ENCODE data around the gene DNASE2. TPM values are rescaled to one million over a fixed set of nuclear protein-coding genes. Genes with fewer than 3 reads are reported as not detected.
"Not testable (repeated sequence)": the region's sequence is repeated elsewhere in the genome, so short reads cannot be mapped to it uniquely, and the experiment has no call there.

The DNASE2 gene
- total and polyA plus RNA-seq, 2 donors: 10.6 to 58.9 TPM

DNA sequence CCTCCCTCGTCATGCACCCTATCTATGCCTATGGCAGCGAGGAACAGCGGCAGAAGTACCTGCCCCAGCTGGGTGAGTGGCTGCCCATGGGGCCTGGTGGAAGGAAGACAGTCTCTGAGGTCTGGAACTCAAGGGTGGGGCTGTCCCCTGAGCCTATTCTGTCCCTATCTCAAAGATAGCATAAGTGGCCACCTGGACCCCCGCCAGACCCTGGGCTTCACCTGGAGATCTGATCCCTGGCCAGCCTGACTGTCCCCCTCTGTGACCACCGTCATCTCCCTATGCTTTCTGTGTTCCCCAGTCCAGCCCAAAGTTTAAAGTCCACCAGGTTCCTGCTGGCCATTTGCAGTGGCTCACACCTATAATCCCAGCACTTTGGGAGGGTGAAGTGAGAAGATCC lies 12.3 kb upstream of the DNASE2 start:
- 90% methylated on average over 5 of the region's 5 CpGs for WGBS
- Histone ChIP-seq H3K36me3 (ENCODE audit: insufficient read depth) (no peaks in the 10 kb centered on the region), H3K27ac (ENCODE audit: low read depth) (no peak overlapping the region), H3K4me1 (ENCODE audit: insufficient read depth) (no peaks in the 10 kb centered on the region), H3K4me3 (ENCODE audit: low read depth, low read length) (no peak overlapping the region)
- DNase-seq (ENCODE audit: extremely low spot score): no peak

DNA sequence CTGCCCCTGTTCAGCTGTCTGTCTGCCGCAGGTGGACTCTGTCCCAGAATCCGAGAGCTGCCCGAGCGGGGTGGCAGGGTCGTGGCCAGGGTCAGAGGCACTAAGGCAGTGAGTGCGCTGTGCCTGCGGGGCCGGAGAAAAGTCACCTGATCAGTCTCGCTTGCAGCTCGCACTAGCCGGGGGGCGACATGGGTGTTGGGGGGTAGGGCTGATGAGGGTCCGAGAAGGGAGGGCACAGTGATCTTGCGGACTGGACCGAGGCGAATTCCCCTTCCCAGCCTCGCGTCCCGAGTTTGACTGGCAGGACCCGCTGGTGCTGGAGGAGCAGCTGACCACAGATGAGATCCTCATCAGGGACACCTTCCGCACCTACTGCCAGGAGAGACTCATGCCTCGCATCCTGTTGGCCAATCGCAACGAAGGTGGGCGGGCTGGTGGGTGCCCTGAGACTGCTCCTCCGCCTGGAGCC lies 10.3 kb upstream of the DNASE2 start:
- WGBS: 6% methylated on average over 26 of the region's 26 CpGs
- H3K36me3 ChIP-seq (ENCODE audit: insufficient read depth): no peaks in the 10 kb centered on the region
- peak overlapping the region; percentile 67 for H3K4me3 ChIP-seq (ENCODE audit: low read depth, low read length)
- no peak for DNase-seq (ENCODE audit: extremely low spot score)
- H3K4me1 ChIP-seq (ENCODE audit: insufficient read depth): no peaks in the 10 kb centered on the region
- H3K27ac ChIP-seq (ENCODE audit: low read depth): no peak overlapping the region

DNA sequence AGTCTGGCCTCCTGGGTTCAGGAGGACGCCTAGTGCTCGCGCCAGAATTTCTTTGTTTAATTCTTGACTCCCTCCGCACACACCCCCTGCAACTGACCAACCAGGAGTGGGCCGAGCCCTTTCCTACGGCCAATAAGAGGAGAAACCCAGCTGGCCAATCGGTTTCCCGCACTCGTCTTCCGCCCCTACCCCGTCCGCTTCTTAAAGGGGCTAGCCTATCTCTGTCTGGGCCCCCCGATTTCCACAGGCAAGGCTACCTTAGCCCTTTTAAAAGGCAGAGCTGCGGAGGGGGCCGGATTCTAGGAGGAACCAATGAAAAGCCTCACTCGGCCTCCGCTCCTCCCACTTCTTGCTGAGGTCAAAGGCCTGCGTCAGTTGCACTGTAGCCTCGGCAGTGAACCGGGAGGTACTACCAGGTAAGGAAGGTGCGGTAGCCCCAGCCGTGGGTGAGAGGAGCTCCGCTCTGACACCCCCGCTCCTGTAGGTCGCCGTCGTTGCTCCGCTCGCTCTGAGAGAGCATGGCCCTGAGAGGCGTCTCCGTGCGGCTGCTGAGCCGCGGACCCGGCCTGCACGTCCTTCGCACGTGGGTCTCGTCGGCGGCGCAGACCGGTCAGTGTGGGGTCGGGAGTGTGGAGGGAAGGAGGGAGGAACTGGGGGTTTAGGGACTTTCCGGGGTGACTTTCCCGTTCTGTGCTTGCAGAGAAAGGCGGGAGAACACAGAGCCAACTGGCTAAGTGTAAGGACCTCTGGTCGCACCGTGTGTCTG lies 9.7 kb upstream of the DNASE2 start, which contains the start of gene GCDH:
Gene GCDH, plus strand, starts transcription at position 374 of the 766 bp plus-strand sequence. Its CDS starts 145 bp downstream, at position 519.
- Histone ChIP-seq H3K4me1 (ENCODE audit: insufficient read depth) (no peaks in the 10 kb centered on the region), H3K36me3 (ENCODE audit: insufficient read depth) (no peaks in the 10 kb centered on the region), H3K4me3 (ENCODE audit: low read depth, low read length) (peak within 1 kb of the TSS; percentile 67), H3K27ac (ENCODE audit: low read depth) (peak within 1 kb of the TSS; percentile 12)
- under 1% methylated on average over 49 of the region's 49 CpGs for WGBS
- DNase-seq (ENCODE audit: extremely low spot score): peak; percentile 97

DNA sequence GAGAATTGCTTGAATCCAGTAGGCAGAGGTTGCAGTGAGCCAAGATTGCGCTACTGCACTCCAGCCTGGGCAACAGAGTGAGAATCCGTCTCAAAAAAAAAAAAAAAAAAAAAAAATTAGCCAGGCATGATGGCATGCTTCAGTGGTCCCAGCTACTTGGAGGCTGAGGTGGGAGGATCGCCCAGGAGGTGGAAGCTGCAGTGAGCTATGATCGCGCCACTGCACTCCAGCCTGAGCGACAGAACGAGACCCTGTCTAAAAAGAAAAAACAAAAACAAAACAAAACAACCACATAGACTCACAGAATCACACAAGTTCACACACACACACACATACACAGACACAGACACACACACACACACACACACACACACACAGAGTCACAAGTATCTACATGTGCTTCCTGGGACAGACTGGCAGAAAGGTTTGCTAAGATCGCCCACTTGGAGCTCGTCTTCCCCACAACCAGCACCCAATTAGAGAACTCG lies 9.1 kb upstream of the DNASE2 start:
- not testable (repeated sequence) for H3K36me3 ChIP-seq (ENCODE audit: insufficient read depth); DNase-seq (ENCODE audit: extremely low spot score); H3K4me1 ChIP-seq (ENCODE audit: insufficient read depth); H3K4me3 ChIP-seq (ENCODE audit: low read depth, low read length)
- H3K27ac ChIP-seq (ENCODE audit: low read depth): peak overlapping the region; percentile 12
- WGBS: 29% methylated on average over 10 of the region's 10 CpGs

DNA sequence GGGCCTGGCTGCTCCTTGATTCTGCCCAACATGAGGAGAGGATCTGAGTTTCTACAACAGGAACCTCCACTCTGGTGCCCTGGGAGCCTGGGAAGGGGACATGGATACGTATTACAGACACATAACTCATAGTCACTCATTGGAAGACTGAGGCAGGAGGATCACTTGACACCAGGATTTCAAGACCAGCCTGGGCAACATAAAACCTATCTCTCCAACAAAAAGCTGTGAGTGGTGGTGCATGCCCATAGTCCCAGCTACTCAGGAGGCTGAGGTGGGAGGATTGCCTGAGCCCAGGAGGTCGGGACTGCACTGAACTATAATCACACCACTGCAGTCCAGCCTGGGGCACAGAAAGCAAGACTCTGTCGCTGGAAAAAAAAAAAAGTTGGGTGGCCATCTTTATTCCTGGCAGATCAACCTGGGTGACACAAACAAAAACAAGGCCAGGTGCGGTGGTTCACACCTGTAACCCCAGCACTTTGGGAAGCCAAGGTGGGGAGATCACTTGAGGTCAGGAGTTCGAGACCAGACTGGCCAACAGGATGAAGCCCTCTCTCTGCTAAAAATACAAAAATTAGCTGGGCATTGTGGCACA lies 6.9 kb upstream of the DNASE2 start:
- Histone ChIP-seq H3K27ac (ENCODE audit: low read depth) (no peak overlapping the region), H3K4me1 (ENCODE audit: insufficient read depth) (no peaks in the 10 kb centered on the region), H3K4me3 (ENCODE audit: low read depth, low read length) (no peak overlapping the region), H3K36me3 (ENCODE audit: insufficient read depth) (no peaks in the 10 kb centered on the region)
- no peak for DNase-seq (ENCODE audit: extremely low spot score)
- WGBS: 74% methylated on average over 5 of the region's 5 CpGs

DNA sequence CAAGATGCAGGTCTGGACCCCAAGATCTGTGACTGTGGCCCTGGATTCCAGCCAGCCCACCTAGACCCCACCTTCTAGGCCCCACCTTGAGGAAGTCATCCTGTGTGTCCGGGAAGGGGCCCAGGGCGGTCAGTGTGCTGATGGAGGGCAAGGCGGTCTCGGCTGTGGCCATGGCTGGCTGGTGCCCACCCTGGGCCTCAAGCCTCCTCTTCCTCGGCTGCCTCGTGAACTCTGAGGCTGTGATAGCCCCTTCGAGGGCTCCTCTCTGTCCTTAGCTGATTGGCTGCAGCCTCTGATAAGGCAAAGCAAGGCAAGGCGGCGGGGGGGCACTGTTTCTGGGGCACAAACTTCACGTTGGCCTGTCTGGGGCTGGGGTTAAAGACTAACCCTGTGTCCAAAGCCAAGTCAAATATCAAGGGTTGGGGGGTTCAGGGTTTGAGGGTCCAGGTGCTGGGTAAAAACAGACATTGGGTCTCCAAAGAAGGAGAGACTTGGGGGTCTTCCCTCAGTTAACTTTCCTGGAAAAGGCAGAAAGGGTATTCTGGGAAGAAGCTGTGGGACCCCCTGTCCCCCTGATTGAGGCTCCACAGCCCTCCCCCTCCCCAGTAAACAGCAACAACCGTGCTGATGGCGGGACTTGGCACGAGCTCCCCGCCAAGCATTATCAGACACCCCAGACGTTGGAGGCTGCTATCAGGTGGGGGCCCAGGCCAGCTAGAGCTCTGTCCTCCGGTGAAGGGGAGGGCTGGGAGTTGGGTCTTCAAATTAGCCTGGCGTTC lies 5.9 kb upstream of the DNASE2 start, which contains the start of gene KLF1:
Gene KLF1, minus strand, starts transcription at position 233 of the 779 bp plus-strand sequence. Its CDS starts 61 bp downstream, at position 172.
- Histone ChIP-seq H3K36me3 (ENCODE audit: insufficient read depth) (no peaks in the 10 kb centered on the region), H3K4me3 (ENCODE audit: low read depth, low read length) (no peak within 1 kb of the TSS), H3K27ac (ENCODE audit: low read depth) (no peak within 1 kb of the TSS), H3K4me1 (ENCODE audit: insufficient read depth) (no peaks in the 10 kb centered on the region)
- WGBS: 68% methylated on average over 17 of the region's 17 CpGs
- no peak for DNase-seq (ENCODE audit: extremely low spot score)

DNA sequence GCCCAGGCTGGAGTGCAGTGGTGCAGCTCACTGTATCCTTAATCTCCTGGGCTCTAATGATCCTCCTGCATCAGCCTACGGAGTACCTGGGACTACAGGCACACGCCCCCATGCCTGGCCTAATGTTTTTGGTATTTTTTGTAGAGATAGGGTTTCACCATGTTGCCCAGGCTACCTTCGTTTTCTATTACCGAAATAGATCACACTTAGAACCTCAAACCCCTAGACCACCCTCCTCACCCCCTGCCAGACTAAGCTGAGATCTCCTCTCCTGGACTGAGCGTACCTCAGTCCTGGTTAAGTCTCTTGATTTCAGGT lies 5.4 kb upstream of the DNASE2 start:
- Histone ChIP-seq H3K27ac (ENCODE audit: low read depth) (no peak overlapping the region), H3K4me3 (ENCODE audit: low read depth, low read length) (no peak overlapping the region), H3K4me1 (ENCODE audit: insufficient read depth) (no peaks in the 10 kb centered on the region), H3K36me3 (ENCODE audit: insufficient read depth) (no peaks in the 10 kb centered on the region)
- no peak for DNase-seq (ENCODE audit: extremely low spot score)
- WGBS: 80% methylated on average over 5 of the region's 5 CpGs

DNA sequence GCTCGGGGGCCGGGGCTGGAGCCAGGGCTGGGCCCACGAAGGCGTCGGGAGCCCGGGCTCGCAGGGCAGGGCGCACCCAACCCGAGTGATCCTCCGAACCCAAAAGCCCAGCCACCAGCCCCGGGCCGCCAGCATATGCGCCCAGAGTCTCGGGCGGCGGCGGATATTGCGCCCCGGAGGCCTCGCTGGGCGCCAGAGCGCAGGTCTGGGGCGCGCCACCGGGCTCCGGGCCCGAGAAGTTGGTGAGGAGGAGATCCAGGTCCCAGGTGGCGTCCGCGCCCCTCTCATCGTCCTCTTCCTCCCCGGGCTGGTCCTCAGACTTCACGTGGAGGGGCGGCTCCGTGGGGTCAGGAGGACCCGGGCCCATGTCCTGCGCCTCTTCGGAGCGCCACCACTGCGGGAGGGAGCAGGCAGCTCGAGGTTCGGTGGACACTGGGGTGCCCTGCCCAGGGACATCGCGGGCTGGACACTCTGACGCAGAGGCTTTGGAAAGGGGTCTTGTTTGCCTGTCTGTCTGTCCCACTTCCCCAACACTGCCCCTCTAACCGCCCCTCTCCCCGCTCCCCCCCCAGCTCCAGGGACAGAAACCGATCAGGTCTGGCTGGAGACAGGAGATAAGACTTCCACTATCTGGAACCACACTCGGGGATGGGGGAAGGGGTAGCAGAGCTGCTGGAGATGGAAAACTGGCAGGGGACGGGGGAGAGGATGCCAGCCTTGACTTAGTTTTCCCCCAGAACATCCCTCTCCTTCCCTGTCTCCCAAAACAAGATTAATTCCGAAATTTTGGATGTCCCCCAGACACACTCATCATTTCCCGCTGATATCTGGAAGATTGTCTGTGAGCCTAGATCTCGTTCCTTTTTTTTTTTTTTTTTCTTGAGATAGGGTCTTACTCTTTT lies 4.8 kb upstream of the DNASE2 start:
- no peaks in the 10 kb centered on the region for H3K4me1 ChIP-seq (ENCODE audit: insufficient read depth)
- WGBS: 6% methylated on average over 53 of the region's 53 CpGs

DNA sequence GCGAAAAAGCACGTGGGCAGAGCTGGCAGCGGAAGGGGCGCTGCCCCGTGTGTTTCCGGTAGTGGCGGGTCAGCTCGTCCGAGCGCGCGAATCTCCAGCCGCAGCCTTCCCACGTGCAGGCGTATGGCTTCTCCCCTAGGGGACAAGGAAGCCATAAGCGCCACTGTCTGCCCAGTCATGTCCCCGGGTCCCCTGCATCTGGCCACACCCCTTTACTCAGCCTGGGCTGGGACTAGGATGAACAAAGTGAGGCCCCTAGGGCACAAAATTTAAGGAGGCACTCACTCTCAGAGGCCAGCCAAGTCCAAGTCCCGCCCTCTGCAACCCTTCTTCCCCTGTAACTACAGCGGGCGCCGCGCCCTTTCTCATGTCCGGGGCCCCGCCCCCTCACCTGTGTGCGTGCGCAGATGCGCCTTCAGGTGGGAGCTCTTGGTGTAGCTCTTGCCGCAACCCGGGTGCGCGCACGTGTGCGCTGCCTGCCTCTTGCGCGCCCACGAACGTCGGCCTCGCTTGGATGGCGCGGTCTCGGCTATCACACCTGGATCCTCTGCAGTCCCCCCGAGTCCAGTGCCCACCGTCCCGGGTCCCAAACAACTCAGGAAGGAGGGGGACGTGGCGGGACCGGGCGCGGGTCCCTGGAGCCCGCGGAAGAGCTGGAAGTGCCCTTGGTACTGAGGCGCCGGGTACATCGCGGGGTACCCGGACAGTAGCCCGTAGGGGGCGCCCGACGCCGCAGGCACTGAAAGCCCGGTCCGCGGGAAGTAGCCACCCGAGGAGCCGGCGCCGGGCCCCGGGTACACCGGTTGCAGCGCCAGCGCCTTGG lies 3.9 kb upstream of the DNASE2 start:
- Histone ChIP-seq H3K4me3 (ENCODE audit: low read depth, low read length) (peak overlapping the region; percentile 32), H3K27ac (ENCODE audit: low read depth) (no peak overlapping the region)
- WGBS: 3% methylated on average over 73 of the region's 73 CpGs

More for the DNA sequence above, 4.8 kb upstream of the DNASE2 start:
- DNase-seq (ENCODE audit: extremely low spot score): no peak
- Histone ChIP-seq H3K36me3 (ENCODE audit: insufficient read depth) (no peaks in the 10 kb centered on the region), H3K4me3 (ENCODE audit: low read depth, low read length) (peak overlapping the region; percentile 32), H3K27ac (ENCODE audit: low read depth) (no peak overlapping the region)

DNA sequence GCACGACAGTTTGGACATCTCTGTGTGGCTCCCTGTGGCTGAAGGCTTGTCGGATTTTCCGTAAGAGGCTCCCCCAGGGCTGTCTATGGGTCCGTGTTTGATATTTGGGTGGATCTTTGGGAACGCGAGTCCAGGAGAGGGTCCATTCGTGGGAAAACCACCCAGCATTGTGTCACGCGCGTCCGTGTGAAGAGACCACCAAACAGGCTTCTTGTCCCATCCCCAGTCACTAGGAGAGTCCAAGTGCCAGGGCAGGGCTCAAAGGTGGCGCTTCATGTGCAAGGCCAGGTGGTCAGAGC lies 3.3 kb upstream of the DNASE2 start:
- 65% methylated on average over 12 of the region's 12 CpGs for WGBS

More for the DNA sequence above, 3.9 kb upstream of the DNASE2 start:
- DNase-seq (ENCODE audit: extremely low spot score): no peak
- Histone ChIP-seq H3K4me1 (ENCODE audit: insufficient read depth) (no peaks in the 10 kb centered on the region), H3K36me3 (ENCODE audit: insufficient read depth) (no peaks in the 10 kb centered on the region)

DNA sequence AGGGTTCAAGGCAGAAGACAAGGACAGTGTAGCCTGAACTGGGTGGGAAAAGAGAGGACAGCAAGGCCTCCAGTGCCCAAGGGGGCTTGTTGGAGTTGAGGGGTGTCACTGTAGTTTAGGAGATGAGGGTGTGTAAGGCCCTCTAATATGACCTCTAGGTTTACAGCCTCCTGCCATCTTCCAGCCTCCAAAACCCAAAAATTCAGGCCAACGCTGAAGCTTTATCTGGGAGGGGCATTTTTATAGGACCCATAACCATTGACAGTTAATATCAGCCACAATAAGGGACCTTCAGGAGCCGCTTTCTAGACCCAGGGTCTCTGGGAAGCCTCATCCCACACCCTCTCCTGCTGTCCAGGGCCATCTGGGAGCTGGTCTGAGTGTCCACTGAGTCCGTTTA lies 3.0 kb upstream of the DNASE2 start:
- H3K4me3 ChIP-seq (ENCODE audit: low read depth, low read length): no peak overlapping the region
- 84% methylated on average over 3 of the region's 3 CpGs for WGBS
- no peaks in the 10 kb centered on the region for H3K4me1 ChIP-seq (ENCODE audit: insufficient read depth)
- no peak for DNase-seq (ENCODE audit: extremely low spot score)
- H3K27ac ChIP-seq (ENCODE audit: low read depth): no peak overlapping the region
- H3K36me3 ChIP-seq (ENCODE audit: insufficient read depth): no peaks in the 10 kb centered on the region

More for the DNA sequence above, 3.3 kb upstream of the DNASE2 start:
- Histone ChIP-seq H3K27ac (ENCODE audit: low read depth) (no peak overlapping the region), H3K4me1 (ENCODE audit: insufficient read depth) (no peaks in the 10 kb centered on the region), H3K4me3 (ENCODE audit: low read depth, low read length) (no peak overlapping the region), H3K36me3 (ENCODE audit: insufficient read depth) (no peaks in the 10 kb centered on the region)
- no peak for DNase-seq (ENCODE audit: extremely low spot score)

DNA sequence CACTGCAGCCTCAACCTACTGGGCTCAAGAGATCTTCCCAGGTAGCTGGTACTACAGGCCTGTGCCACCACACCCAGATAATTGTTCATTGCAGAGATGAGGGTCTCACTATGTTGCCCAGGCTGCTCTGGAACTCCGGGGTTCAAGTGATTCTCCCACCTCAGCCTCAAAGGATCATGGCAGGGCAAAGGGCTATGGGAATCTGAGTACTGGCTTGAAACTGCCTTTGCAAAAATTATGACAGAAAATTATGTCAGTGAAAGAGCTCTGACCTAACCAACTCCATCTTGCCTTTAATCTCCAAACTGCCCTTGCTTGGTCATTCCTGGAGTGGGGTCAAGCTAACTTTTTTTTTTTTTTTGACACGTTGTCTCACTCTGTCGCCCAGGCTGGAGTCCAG lies 1.3 kb upstream of the DNASE2 start:
- Histone ChIP-seq H3K27ac (ENCODE audit: low read depth) (no peak overlapping the region), H3K4me3 (ENCODE audit: low read depth, low read length) (no peak overlapping the region), H3K36me3 (ENCODE audit: insufficient read depth) (no peaks in the 10 kb centered on the region), H3K4me1 (ENCODE audit: insufficient read depth) (no peaks in the 10 kb centered on the region)
- 85% methylated on average over 3 of the region's 3 CpGs for WGBS
- DNase-seq (ENCODE audit: extremely low spot score): no peak

All from urinary bladder (tissue), 4 donors.